Skin epidermis (tissue), 12 donors: ENCODE measurements around the gene FYN.
"Not testable (repeated sequence)": the region's sequence is repeated elsewhere in the genome, so short reads cannot be mapped to it uniquely, and the experiment has no call there.

ENCODE experiments used
- H3K27ac ChIP-seq, 21 experiments: fragments of 200-600 bp; sonication (generic) in 11 of 21; one replicate each; pipeline ENCODE4 v1.5.0; 2020; ENCODE audit warnings: mild to moderate bottlenecking in 3 of 21, inconsistent platforms in 2 of 21, moderate library complexity in 2 of 21
- H3K4me3 ChIP-seq, 7 experiments: fragments of 200-600 bp; sonication (generic) in 2 of 7; one replicate each; pipeline ENCODE4 v1.5.0; 2020; ENCODE audit warnings: inconsistent platforms in 2 of 7, mild to moderate bottlenecking in 2 of 7, moderate library complexity in 1 of 7

FYN gene

GRCh38 chr6:111685526-111685925 is 187.7 kb downstream of the FYN start:
- no peak overlapping the region for H3K4me3 ChIP-seq
- peak overlapping the region in 13 of 21 experiments; percentile 4 to 89 (median 43) for H3K27ac ChIP-seq

GRCh38 chr6:111685058-111685457 is 188.2 kb downstream of the FYN start:
- peak overlapping the region in 10 of 21 experiments; percentile 11 to 89 (median 75) for H3K27ac ChIP-seq
- H3K4me3 ChIP-seq: no peak overlapping the region

- H3K27ac ChIP-seq: peak overlapping the region in 18 of 21 experiments; percentile 7 to 89 (median 67)
- H3K4me3 ChIP-seq: no peak overlapping the region
Observed at GRCh38 chr6:111683749-111684267, 189.4 kb downstream of the FYN start.

GRCh38 chr6:111683157-111683556 is 190.1 kb downstream of the FYN start:
- no peak overlapping the region for H3K4me3 ChIP-seq
- peak overlapping the region in 17 of 21 experiments; percentile 7 to 82 (median 65) for H3K27ac ChIP-seq

- Histone ChIP-seq H3K4me3 (no peak overlapping the region), H3K27ac (peak overlapping the region in 1 of 21 experiments; percentile 35)
Observed at GRCh38 chr6:111681860-111682259, 191.4 kb downstream of the FYN start.

- not testable (repeated sequence) for H3K27ac ChIP-seq, H3K4me3 ChIP-seq
Observed at GRCh38 chr6:111680811-111681609, 192.2 kb downstream of the FYN start.

- no peak overlapping the region for H3K27ac ChIP-seq
- no peak overlapping the region for H3K4me3 ChIP-seq
Observed at GRCh38 chr6:111680015-111680712, 193.1 kb downstream of the FYN start.

- Histone ChIP-seq H3K27ac (no peak overlapping the region), H3K4me3 (no peak overlapping the region)
Observed at GRCh38 chr6:111679126-111679858, 194.0 kb downstream of the FYN start.

- Histone ChIP-seq H3K4me3 (no peak overlapping the region), H3K27ac (no peak overlapping the region)
Observed at GRCh38 chr6:111677249-111677990, 195.8 kb downstream of the FYN start.

GRCh38 chr6:111676383-111676782 is 196.9 kb downstream of the FYN start:
- Histone ChIP-seq H3K27ac (no peak overlapping the region), H3K4me3 (no peak overlapping the region)

GRCh38 chr6:111674883-111675282 is 198.4 kb downstream of the FYN start:
- no peak overlapping the region for H3K4me3 ChIP-seq
- H3K27ac ChIP-seq: peak overlapping the region in 1 of 21 experiments; percentile 20

GRCh38 chr6:111674413-111674812 is 198.8 kb downstream of the FYN start:
- no peak overlapping the region for H3K27ac ChIP-seq
- H3K4me3 ChIP-seq: no peak overlapping the region

GRCh38 chr6:111673937-111674336 is 199.3 kb downstream of the FYN start:
- Histone ChIP-seq H3K27ac (no peak overlapping the region), H3K4me3 (no peak overlapping the region)

GRCh38 chr6:111673532-111673931 is 199.7 kb downstream of the FYN start:
- Histone ChIP-seq H3K4me3 (no peak overlapping the region), H3K27ac (no peak overlapping the region)

GRCh38 chr6:111672761-111673450 is 200.3 kb downstream of the FYN start:
- no peak overlapping the region for H3K4me3 ChIP-seq
- H3K27ac ChIP-seq: no peak overlapping the region

GRCh38 chr6:111669326-111669725 is 203.9 kb downstream of the FYN start:
- H3K4me3 ChIP-seq: no peak overlapping the region
- H3K27ac ChIP-seq: peak overlapping the region in 1 of 21 experiments; percentile 48

GRCh38 chr6:111668410-111668809 is 204.8 kb downstream of the FYN start:
- Histone ChIP-seq H3K27ac (peak overlapping the region in 6 of 21 experiments; percentile 6 to 74 (median 40)), H3K4me3 (no peak overlapping the region)

- H3K27ac ChIP-seq: peak overlapping the region in 3 of 21 experiments; percentile 18 to 74 (median 48)
- no peak overlapping the region for H3K4me3 ChIP-seq
Observed at GRCh38 chr6:111667931-111668330, 205.3 kb downstream of the FYN start.

- peak overlapping the region in 9 of 21 experiments; percentile 34 to 84 (median 66) for H3K27ac ChIP-seq
Observed at GRCh38 chr6:111666847-111667246, 206.4 kb downstream of the FYN start.

More at GRCh38 chr6:111666847-111667246, 206.4 kb downstream of the FYN start:
- H3K4me3 ChIP-seq: no peak overlapping the region
